GM21423 (cell line): ENCODE data around the gene DTNBP1.
"Not testable (repeated sequence)": the region's sequence is repeated elsewhere in the genome, so short reads cannot be mapped to it uniquely, and the experiment has no call there.

Experiments
- ATAC-seq: cut with Tn5 transposase; IDR thresholded peaks from one replicate; pipeline ENCODE4 v1.9.1; 2021; ENCODE audit warnings: mild to moderate bottlenecking, moderate library complexity; ENCODE audit not compliant: unreplicated experiment

The DTNBP1 gene

GRCh38 chr6:15562977-15563376 lies 99.9 kb downstream of the DTNBP1 start:
- ATAC-seq, result no peak

GRCh38 chr6:15561447-15562199 lies 101.2 kb downstream of the DTNBP1 start:
- ATAC-seq, result no peak

- ATAC-seq, result no peak
Observed at GRCh38 chr6:15560713-15561112, 102.1 kb downstream of the DTNBP1 start.

- ATAC-seq, result no peak
Observed at GRCh38 chr6:15557174-15557573, 105.7 kb downstream of the DTNBP1 start.

- no peak for ATAC-seq
Observed at GRCh38 chr6:15556711-15557110, 106.1 kb downstream of the DTNBP1 start.

GRCh38 chr6:15555101-15556038 lies 107.5 kb downstream of the DTNBP1 start:
- ATAC-seq, result no peak

GRCh38 chr6:15554728-15555100 lies 108.1 kb downstream of the DTNBP1 start:
- no peak for ATAC-seq

- no peak for ATAC-seq
Observed at GRCh38 chr6:15553736-15554294, 109.0 kb downstream of the DTNBP1 start.

GRCh38 chr6:15553031-15553430 lies 109.8 kb downstream of the DTNBP1 start:
- ATAC-seq, result no peak

- no peak for ATAC-seq
Observed at GRCh38 chr6:15551798-15552197, 111.0 kb downstream of the DTNBP1 start.

- no peak for ATAC-seq
Observed at GRCh38 chr6:15551262-15551661, 111.6 kb downstream of the DTNBP1 start.

- no peak for ATAC-seq
Observed at GRCh38 chr6:15550546-15551123, 112.2 kb downstream of the DTNBP1 start.

- no peak for ATAC-seq
Observed at GRCh38 chr6:15549371-15549770, 113.5 kb downstream of the DTNBP1 start.

GRCh38 chr6:15547400-15547799 lies 115.4 kb downstream of the DTNBP1 start:
- no peak for ATAC-seq

GRCh38 chr6:15546591-15546990 lies 116.2 kb downstream of the DTNBP1 start:
- no peak for ATAC-seq

- ATAC-seq, result no peak
Observed at GRCh38 chr6:15544321-15544900, 118.4 kb downstream of the DTNBP1 start.

- ATAC-seq, result not testable (repeated sequence)
Observed at GRCh38 chr6:15543332-15543917, 119.4 kb downstream of the DTNBP1 start.

- ATAC-seq, result no peak
Observed at GRCh38 chr6:15539722-15540270, 123.0 kb downstream of the DTNBP1 start.

GRCh38 chr6:15538766-15539495 lies 123.9 kb downstream of the DTNBP1 start:
- ATAC-seq, result no peak

- no peak for ATAC-seq
Observed at GRCh38 chr6:15538106-15538505, 124.7 kb downstream of the DTNBP1 start.
